RWPE1 (cell line): Measurements from ENCODE around the gene STT3B.

Source experiments
- CTCF ChIA-PET: fragments of 350-600 bp; sonication (Branson Sonifier 250); formaldehyde crosslinking; extraction: SDS; loops from one replicate; lab custom pipeline; 2021; lab: Yijun Ruan, JAX
- POLR2A ChIA-PET: fragments of 400-600 bp; formaldehyde crosslinking; extraction: SDS; loops from one replicate; lab custom pipeline; 2020; ENCODE audit warnings: antibody characterized with exemption; ENCODE audit not compliant: low non-redundant PET; lab: Yijun Ruan, JAX
- DNase-seq: peaks from one replicate; pipeline ENCODE4 v3.0.0; 2012; ENCODE audit warnings: low spot score
- H3K27ac ChIP-seq: fragments of 450-650 bp; 2 replicates; pipeline ENCODE4 v1.5.1; 2017
- TF ChIP-seq, protein P1 (sequence below): fragments of 450-650 bp; conservative IDR thresholded peaks from 2 replicates; pipeline ENCODE4 v1.5.1; 2017; ENCODE audit warnings: low read depth, mild to moderate bottlenecking

The STT3B gene

DNA sequence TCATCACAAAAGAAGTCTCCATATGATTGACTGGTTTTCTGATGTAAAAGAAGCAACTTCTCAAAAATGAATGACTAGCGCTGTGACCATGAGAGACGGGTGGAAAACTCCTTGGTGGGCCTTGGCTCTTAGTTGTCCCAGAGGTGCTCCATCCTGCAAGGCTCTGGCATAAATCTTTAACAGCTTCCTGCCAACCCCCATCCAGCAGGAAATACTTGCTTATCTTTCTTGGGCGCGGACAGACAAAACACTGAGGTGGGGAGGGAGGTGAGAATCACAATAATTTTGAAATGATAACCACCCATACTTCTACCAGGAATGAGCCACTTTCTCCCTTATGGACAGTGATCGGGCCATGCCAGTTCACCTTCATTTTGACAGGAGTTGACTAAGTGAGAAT lies 128.6 kb downstream of the STT3B start:
- ChIA-PET CTCF (no interaction called here), POLR2A (interaction anchor here (0.5 kb wide), 1 partner anchor 14 kb away, joined by 8 read pairs; no protein-coding TSS in a partner anchor)
- H3K27ac ChIP-seq, result no peak overlapping the region
- no peak for DNase-seq
- TF ChIP-seq, protein P1, sequence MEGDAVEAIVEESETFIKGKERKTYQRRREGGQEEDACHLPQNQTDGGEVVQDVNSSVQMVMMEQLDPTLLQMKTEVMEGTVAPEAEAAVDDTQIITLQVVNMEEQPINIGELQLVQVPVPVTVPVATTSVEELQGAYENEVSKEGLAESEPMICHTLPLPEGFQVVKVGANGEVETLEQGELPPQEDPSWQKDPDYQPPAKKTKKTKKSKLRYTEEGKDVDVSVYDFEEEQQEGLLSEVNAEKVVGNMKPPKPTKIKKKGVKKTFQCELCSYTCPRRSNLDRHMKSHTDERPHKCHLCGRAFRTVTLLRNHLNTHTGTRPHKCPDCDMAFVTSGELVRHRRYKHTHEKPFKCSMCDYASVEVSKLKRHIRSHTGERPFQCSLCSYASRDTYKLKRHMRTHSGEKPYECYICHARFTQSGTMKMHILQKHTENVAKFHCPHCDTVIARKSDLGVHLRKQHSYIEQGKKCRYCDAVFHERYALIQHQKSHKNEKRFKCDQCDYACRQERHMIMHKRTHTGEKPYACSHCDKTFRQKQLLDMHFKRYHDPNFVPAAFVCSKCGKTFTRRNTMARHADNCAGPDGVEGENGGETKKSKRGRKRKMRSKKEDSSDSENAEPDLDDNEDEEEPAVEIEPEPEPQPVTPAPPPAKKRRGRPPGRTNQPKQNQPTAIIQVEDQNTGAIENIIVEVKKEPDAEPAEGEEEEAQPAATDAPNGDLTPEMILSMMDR, result no peak

DNA sequence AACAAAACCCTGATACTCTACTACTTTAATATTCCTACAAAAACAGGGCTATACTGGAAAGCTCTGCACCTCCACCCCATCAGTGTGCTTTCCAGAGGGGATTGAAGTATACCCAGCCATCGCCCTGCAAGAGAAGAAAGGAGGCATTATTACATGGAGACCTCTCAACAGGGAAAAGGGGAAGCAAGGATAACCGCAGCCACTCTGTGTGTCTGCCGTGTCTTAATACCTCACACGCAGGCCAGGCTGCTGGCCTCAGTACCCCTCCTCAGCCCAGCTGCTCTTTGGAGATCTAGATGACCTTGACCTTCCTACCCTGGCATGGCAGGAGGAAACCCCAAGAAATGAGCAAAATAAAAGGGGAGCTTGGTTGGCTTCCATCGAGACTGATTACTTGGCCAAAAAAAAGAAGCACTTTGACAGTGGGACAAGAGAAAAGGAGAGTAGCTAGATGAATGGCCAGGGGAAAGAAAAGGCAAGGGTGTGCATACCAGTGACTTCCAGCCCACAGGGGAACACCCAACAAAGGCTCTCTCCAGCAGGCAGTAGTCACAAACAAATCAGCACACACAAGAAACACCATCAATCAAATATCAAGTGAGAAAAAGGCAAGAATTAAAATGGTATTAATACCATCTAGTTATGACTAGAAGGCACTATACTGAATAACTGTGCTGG lies 129.4 kb downstream of the STT3B start:
- CTCF ChIA-PET, result interaction anchor here (0.6 kb wide), 2 partner anchors 68 to 380 kb away, joined by 3 to 4 read pairs; no protein-coding TSS in a partner anchor
- H3K27ac ChIP-seq, result no peak overlapping the region
- POLR2A ChIA-PET, result no interaction called here
- TF ChIP-seq, protein P1, result no peak
- no peak for DNase-seq

DNA sequence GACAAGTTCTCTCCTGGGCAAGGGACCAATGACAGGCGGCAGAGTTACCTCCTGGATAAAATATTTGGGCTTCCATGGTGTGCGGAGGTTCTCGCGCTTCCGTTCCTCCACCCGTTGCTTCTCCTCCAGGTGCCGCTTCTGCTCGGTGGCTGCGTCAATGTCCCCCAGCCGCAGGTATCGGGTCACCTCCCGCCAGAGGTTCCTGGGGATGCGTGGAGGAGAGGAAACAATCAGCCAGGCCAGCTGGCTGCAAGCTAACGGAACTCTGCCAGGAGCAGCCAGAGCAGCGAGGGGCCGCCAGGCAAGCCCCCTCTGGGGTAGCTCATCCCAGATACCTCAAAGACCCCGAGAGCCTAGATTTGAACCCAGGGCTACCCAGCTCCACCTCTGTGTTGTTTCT lies 131.3 kb downstream of the STT3B start:
- H3K27ac ChIP-seq, result no peak overlapping the region
- POLR2A ChIA-PET, result no interaction called here
- CTCF ChIA-PET, result interaction anchor here (0.7 kb wide), 1 partner anchor 324 kb away, joined by 3 read pairs; no protein-coding TSS in a partner anchor
- TF ChIP-seq, protein P1, result no peak
- no peak for DNase-seq

DNA sequence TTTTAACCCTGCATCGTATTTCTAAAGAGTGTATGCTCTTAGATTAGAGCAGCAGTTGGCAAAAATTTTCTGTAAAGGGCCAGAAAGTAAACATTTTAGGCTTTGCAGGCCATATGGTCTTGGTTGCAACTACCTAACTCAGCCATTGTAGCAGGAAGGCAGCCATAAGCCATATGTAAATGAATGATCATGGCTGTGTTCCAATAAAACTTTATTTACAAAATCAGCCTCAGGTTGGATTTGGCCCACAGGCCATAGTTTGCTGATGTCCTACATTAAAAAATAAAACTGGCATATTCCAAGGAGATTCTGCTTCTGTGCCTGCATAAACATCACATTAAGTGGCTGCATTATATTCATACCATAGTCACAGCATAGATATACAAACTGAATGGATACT lies 134.9 kb downstream of the STT3B start:
- TF ChIP-seq, protein P1, result no peak
- ChIA-PET CTCF (no interaction called here), POLR2A (no interaction called here)
- H3K27ac ChIP-seq, result no peak overlapping the region
- DNase-seq, result no peak

DNA sequence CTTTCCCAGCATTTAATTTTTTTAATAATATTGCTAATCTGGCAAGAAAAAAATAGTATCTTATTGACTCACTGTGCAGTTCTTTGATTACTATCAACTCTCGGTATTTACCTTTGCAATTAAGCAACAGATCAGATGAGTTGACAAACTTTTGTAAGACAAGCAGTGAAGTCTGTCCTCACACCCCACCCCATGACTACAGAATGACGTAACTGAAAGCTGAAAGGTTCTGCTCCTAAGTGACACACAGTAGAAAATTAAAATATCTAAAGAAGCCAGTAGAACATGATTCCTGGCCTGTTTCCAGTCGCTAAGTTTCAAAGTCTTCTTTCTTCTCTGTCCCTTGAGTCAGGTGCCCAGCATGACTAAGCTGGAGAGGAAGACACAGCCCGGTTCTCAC lies 135.5 kb downstream of the STT3B start:
- ChIA-PET CTCF (no interaction called here), POLR2A (no interaction called here)
- H3K27ac ChIP-seq, result no peak overlapping the region
- TF ChIP-seq, protein P1, result no peak
- peak; percentile 25 for DNase-seq

DNA sequence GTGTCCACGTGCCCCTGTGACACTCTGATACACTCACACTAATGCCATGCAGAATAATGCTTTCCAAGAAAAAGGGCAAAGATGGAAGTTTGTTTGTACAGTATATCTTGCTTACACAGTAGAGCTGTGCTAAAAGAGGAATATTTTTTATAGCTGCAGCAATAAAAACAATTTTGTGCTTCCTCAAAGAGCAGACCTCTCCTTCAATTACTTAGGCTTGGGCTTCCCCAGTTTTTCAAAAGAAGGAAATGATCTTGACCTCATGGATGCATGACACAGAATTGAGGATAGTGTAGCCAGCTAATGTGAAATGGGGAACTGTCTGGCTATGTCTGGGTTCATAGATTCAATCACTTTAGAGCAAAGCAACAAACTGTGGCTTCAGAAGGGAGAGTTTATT lies 137.4 kb downstream of the STT3B start:
- POLR2A ChIA-PET, result no interaction called here
- no peak overlapping the region for H3K27ac ChIP-seq
- TF ChIP-seq, protein P1, result no peak
- DNase-seq, result no peak
- CTCF ChIA-PET, result no interaction called here
